Measurements from ENCODE around the gene FCN3.

DNA sequence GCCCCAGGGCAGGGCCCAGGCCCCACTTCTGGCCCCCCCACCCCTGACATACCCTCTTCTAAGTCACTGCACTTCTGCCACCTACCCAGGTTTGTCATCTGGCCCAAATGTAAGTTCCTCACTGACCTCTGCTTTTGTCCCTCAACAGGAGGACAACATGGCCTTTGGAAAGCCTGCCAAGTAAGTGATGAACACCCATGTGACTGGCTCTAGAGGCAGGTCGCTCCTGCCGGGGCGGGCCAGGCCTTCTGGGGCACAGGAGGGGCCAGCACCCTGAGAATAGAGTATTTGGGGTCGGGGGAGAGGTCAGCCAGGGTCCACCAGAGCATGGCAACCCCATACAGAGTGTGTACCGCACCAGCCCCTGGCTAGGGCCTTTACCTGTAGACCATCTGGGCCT lies 42.7 kb downstream of the FCN3 start:
- TF ChIP-seq REST (IDR thresholded peaks at IDR 0.05; ENCODE audit: low read depth, low read length) = no peak
- TF ChIP-seq, protein P1, sequence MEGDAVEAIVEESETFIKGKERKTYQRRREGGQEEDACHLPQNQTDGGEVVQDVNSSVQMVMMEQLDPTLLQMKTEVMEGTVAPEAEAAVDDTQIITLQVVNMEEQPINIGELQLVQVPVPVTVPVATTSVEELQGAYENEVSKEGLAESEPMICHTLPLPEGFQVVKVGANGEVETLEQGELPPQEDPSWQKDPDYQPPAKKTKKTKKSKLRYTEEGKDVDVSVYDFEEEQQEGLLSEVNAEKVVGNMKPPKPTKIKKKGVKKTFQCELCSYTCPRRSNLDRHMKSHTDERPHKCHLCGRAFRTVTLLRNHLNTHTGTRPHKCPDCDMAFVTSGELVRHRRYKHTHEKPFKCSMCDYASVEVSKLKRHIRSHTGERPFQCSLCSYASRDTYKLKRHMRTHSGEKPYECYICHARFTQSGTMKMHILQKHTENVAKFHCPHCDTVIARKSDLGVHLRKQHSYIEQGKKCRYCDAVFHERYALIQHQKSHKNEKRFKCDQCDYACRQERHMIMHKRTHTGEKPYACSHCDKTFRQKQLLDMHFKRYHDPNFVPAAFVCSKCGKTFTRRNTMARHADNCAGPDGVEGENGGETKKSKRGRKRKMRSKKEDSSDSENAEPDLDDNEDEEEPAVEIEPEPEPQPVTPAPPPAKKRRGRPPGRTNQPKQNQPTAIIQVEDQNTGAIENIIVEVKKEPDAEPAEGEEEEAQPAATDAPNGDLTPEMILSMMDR (IDR thresholded peaks at IDR 0.05 in 2 of 3, conservative IDR thresholded peaks at IDR 0.05 in 1 of 3; ENCODE audit: control insufficient read depth in 2 of 3, extremely low read depth in 1 of 3, insufficient read depth in 1 of 3, low read depth in 3 of 3, low read length in 3 of 3) = no peak
- no peak for TF ChIP-seq TAF1 (IDR thresholded peaks at IDR 0.05; ENCODE audit: borderline replicate concordance, low read depth, low read length)
- no peak for TF ChIP-seq KDM1A (IDR thresholded peaks at IDR 0.05; ENCODE audit: borderline replicate concordance)
- TF ChIP-seq ZNF24 (IDR thresholded peaks at IDR 0.05) = no peak
- TF ChIP-seq SKIL (IDR thresholded peaks at IDR 0.05; ENCODE audit: low read depth, poor library complexity, severe bottlenecking) = no peak

Data from GM12878 (cell line).